HCT116 (cell line): ENCODE data around the gene AGFG2. TPM values are rescaled to one million over a fixed set of nuclear protein-coding genes. Genes with fewer than 3 reads are reported as not detected.

Source experiments
- ATAC-seq: fragments of 200-7000 bp; cut with Tn5 transposase; 2 replicates; pipeline ENCODE4 v1.9.1; 2020; ENCODE audit warnings: mild to moderate bottlenecking, moderate library complexity
- BruUV-seq: library from RNA; stranded (reverse); fragments of 400-500 nt; replicated peaks from 2 replicates; lab custom pipeline; 2021; lab: Mats Ljungman, UMichigan
- CTCF ChIA-PET: fragments of 300-600 bp; sonication (Branson Sonifier 250); formaldehyde crosslinking; loops from one replicate; lab custom pipeline; 2021; ENCODE audit warnings: antibody characterized with exemption; lab: Charles Lee
- POLR2A ChIA-PET: fragments of 300-600, 350-600 bp; sonication (Branson Sonifier 250); formaldehyde crosslinking; loops from one replicate; lab custom pipeline; 2021; ENCODE audit warnings: antibody characterized with exemption; lab: Charles Lee
- RAD21 ChIA-PET, 2 experiments: fragments of 300-600 bp; sonication (Branson Sonifier 250); formaldehyde crosslinking; loops; one replicate each; lab custom pipeline; 2023; ENCODE audit warnings: low total read pairs in 2 of 2; ENCODE audit not compliant: uncharacterized antibody in 2 of 2, unreplicated experiment in 2 of 2, low non-redundant PET in 1 of 2; lab: Charles Lee
- DNase-seq: peaks from one replicate; pipeline ENCODE4 v3.0.0-alpha.2; 2010; ENCODE audit warnings: low read depth, low spot score
- H2AFZ ChIP-seq: fragments of 200-600 bp; shearing (Covaris generic), sonication (generic); 2 replicates; pipeline ENCODE4 v1.6.1; 2017; ENCODE audit warnings: low read depth, mixed run types, mixed read lengths, antibody characterized with exemption, low read length; ENCODE audit not compliant: poor library complexity, severe bottlenecking
- H3K27ac ChIP-seq: 2 replicates; pipeline ENCODE4 v1.5.1; 2012; ENCODE audit warnings: low read depth, low read length
- H3K27me3 ChIP-seq: fragments of 200-600 bp; sonication (generic); 2 replicates; pipeline ENCODE4 v1.6.1; 2016; ENCODE audit warnings: mixed run types, low read length, mixed read lengths; ENCODE audit not compliant: insufficient read depth
- H3K36me3 ChIP-seq, 2 experiments: fragments of 200-500 bp in 1 of 2; fragments of 200-600 bp in 1 of 2; sonication (Bioruptor generic) in 1 of 2; sonication (generic) in 1 of 2; 2 replicates each; pipeline versions ENCODE4 v1.5.1 to v1.6.1; 2014 to 2016; ENCODE audit warnings: low read length in 2 of 2, inconsistent platforms in 1 of 2, mixed read lengths in 1 of 2, mixed run types in 1 of 2; ENCODE audit not compliant: insufficient read depth in 2 of 2, control insufficient read depth in 1 of 2
- H3K4me1 ChIP-seq, 2 experiments: fragments of 200-600 bp in 1 of 2; sonication (generic) in 1 of 2; 2 replicates each; pipeline versions ENCODE4 v1.5.1 to v1.6.1; 2012 to 2017; ENCODE audit warnings: low read length in 2 of 2, inconsistent platforms in 1 of 2, mild to moderate bottlenecking in 1 of 2, mixed read lengths in 1 of 2, mixed run types in 1 of 2, moderate library complexity in 1 of 2; ENCODE audit not compliant: insufficient read depth in 2 of 2, control insufficient read depth in 1 of 2
- H3K4me2 ChIP-seq: fragments of 200-600 bp; sonication (generic); 2 replicates; pipeline ENCODE4 v1.6.1; 2017; ENCODE audit warnings: mixed run types, low read length, mixed read lengths
- H3K4me3 ChIP-seq, 2 experiments: fragments of 200-600 bp in 1 of 2; sonication (generic) in 1 of 2; replicated peaks in 1 of 2; 2 replicates each; pipeline ENCODE4 v1.5.1; 2011 to 2016; ENCODE audit warnings: low read length in 2 of 2, control low read depth in 1 of 2, low read depth in 1 of 2, mild to moderate bottlenecking in 1 of 2, mixed read lengths in 1 of 2, mixed run types in 1 of 2
- H3K79me2 ChIP-seq: fragments of 200-600 bp; sonication (generic); 2 replicates; pipeline ENCODE4 v1.6.1; 2017; ENCODE audit warnings: mild to moderate bottlenecking, mixed run types, low read length, moderate library complexity, mixed read lengths; ENCODE audit not compliant: insufficient read depth
- H3K9ac ChIP-seq: fragments of 200-600 bp; sonication (generic); 2 replicates; pipeline ENCODE4 v1.6.1; 2016; ENCODE audit warnings: low read length, mixed read lengths
- H3K9me2 ChIP-seq: fragments of 200-600 bp; sonication (generic), shearing (Covaris generic); 2 replicates; pipeline ENCODE4 v1.6.1; 2017; ENCODE audit warnings: mixed run types, mild to moderate bottlenecking, moderate library complexity; ENCODE audit not compliant: insufficient read depth
- H3K9me3 ChIP-seq, 2 experiments: fragments of 200-500 bp in 1 of 2; fragments of 200-600 bp in 1 of 2; sonication (Bioruptor generic) in 1 of 2; sonication (generic) in 1 of 2; 2 replicates each; pipeline ENCODE4 v1.6.1; 2014 to 2017; ENCODE audit warnings: low read length in 2 of 2, mixed read lengths in 2 of 2, inconsistent platforms in 1 of 2, low read depth in 1 of 2, mild to moderate bottlenecking in 1 of 2, mixed run types in 1 of 2, moderate library complexity in 1 of 2; ENCODE audit not compliant: control insufficient read depth in 1 of 2, insufficient read depth in 1 of 2
- H4K20me1 ChIP-seq: fragments of 200-600 bp; sonication (generic), shearing (Covaris generic); 2 replicates; pipeline ENCODE4 v1.6.1; 2017; ENCODE audit warnings: mixed run types, mild to moderate bottlenecking, moderate library complexity; ENCODE audit not compliant: insufficient read depth
- CBX3 ChIP-seq: IDR thresholded peaks from 2 replicates; pipeline ENCODE4 v1.6.1; 2012; ENCODE audit warnings: low read depth
- CEBPB ChIP-seq: IDR thresholded peaks from 2 replicates; pipeline ENCODE4 v1.6.1; 2012; ENCODE audit warnings: low read depth
- EGR1 ChIP-seq: IDR thresholded peaks from 2 replicates; pipeline ENCODE4 v1.6.1; 2012; ENCODE audit warnings: low read depth
- ELF1 ChIP-seq: IDR thresholded peaks from 2 replicates; pipeline ENCODE4 v1.6.1; 2012; ENCODE audit warnings: low read depth, borderline replicate concordance
- FOSL1 ChIP-seq: IDR thresholded peaks from 2 replicates; pipeline ENCODE4 v1.6.1; 2012; ENCODE audit warnings: low read depth
- JUND ChIP-seq: IDR thresholded peaks from 2 replicates; pipeline ENCODE4 v1.6.1; 2012
- POLR2A ChIP-seq: IDR thresholded peaks from 2 replicates; pipeline ENCODE4 v1.7.0; 2011; ENCODE audit warnings: borderline replicate concordance; ENCODE audit not compliant: insufficient read depth, insufficient read length; ENCODE audit errors: extremely low read depth
- POLR2AphosphoS5 ChIP-seq: IDR thresholded peaks from 2 replicates; pipeline ENCODE4 v1.6.1; 2011; ENCODE audit warnings: mild to moderate bottlenecking, low read depth, low read length, moderate library complexity
- RAD21 ChIP-seq: IDR thresholded peaks from 2 replicates; pipeline ENCODE4 v1.6.1; 2012; ENCODE audit warnings: low read depth, mild to moderate bottlenecking
- SIN3A ChIP-seq: IDR thresholded peaks from 2 replicates; pipeline ENCODE4 v1.6.1; 2012; ENCODE audit warnings: low read depth
- SRF ChIP-seq: IDR thresholded peaks from 2 replicates; pipeline ENCODE4 v1.6.1; 2012; ENCODE audit warnings: low read depth
- TCF7L2 ChIP-seq: IDR thresholded peaks from 2 replicates; pipeline ENCODE4 v1.7.0; 2011; ENCODE audit warnings: borderline replicate concordance, inconsistent platforms; ENCODE audit not compliant: insufficient read depth, insufficient read length; ENCODE audit errors: extremely low read depth
- ZFX ChIP-seq: fragments of 450-650 bp; IDR thresholded peaks from 2 replicates; pipeline ENCODE4 v1.6.1; 2017
- ZNF274 ChIP-seq: fragments of 200-500 bp; sonication (Bioruptor generic); IDR thresholded peaks from 2 replicates; pipeline ENCODE4 v1.6.1; 2014; ENCODE audit warnings: mild to moderate bottlenecking, low read depth, low read length, inconsistent platforms
- intact Hi-C: fragments of 100-400 bp; cut with micrococcal nuclease; formaldehyde crosslinking; loops from 2 replicates; pipeline ENCODE4 v1.10.0; 2022
- total RNA-seq: library from RNA; stranded (reverse); gene quantifications from one replicate; pipeline ENCODE4 v1.2.1, GENCODE V29; 2021; ENCODE audit not compliant: unreplicated experiment
- TF ChIP-seq, protein P1 (sequence below), 3 experiments: fragments of 200-600 bp in 1 of 3; sonication (generic) in 1 of 3; IDR thresholded peaks in 2 of 3; conservative IDR thresholded peaks in 1 of 3; 2 replicates each; pipeline ENCODE4 v1.5.1; 2012 to 2017; ENCODE audit warnings: low read depth in 2 of 3, low read length in 2 of 3, antibody characterized with exemption in 1 of 3, borderline replicate concordance in 1 of 3, control low read depth in 1 of 3, mild to moderate bottlenecking in 1 of 3, mixed read lengths in 1 of 3, mixed run types in 1 of 3, moderate library complexity in 1 of 3; ENCODE audit not compliant: insufficient read depth in 1 of 3
- TF ChIP-seq, protein P2 (sequence below): IDR thresholded peaks from 2 replicates; pipeline ENCODE4 v1.6.1; 2011; ENCODE audit warnings: mild to moderate bottlenecking, low read length, moderate library complexity; ENCODE audit not compliant: insufficient replicate concordance; ENCODE audit errors: extremely low read depth

The AGFG2 gene
- total RNA-seq, 1 experiment from 2014 or later = 14.0 TPM

GRCh38 chr7:100544386-100544785 is 5.4 kb downstream of the AGFG2 start:
- intact Hi-C loops = loop anchor here (2.0 kb wide), 1 partner anchor 42 kb away; no protein-coding TSS in a partner anchor
- DNase-seq = no peak
- TF ChIP-seq POLR2AphosphoS5 (no peak), ELF1 (no peak), SRF (no peak), EGR1 (no peak), TCF7L2 (no peak), RAD21 (no peak), POLR2A (no peak), JUND (no peak), SIN3A (no peak), CBX3 (no peak), ZNF274 (no peak), FOSL1 (no peak), CEBPB (no peak), ZFX (no peak)
- TF ChIP-seq, protein P1, sequence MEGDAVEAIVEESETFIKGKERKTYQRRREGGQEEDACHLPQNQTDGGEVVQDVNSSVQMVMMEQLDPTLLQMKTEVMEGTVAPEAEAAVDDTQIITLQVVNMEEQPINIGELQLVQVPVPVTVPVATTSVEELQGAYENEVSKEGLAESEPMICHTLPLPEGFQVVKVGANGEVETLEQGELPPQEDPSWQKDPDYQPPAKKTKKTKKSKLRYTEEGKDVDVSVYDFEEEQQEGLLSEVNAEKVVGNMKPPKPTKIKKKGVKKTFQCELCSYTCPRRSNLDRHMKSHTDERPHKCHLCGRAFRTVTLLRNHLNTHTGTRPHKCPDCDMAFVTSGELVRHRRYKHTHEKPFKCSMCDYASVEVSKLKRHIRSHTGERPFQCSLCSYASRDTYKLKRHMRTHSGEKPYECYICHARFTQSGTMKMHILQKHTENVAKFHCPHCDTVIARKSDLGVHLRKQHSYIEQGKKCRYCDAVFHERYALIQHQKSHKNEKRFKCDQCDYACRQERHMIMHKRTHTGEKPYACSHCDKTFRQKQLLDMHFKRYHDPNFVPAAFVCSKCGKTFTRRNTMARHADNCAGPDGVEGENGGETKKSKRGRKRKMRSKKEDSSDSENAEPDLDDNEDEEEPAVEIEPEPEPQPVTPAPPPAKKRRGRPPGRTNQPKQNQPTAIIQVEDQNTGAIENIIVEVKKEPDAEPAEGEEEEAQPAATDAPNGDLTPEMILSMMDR (IDR thresholded peaks at IDR 0.05 in 2 of 3, conservative IDR thresholded peaks at IDR 0.05 in 1 of 3; ENCODE audit: borderline replicate concordance in 1 of 3, insufficient read depth in 1 of 3, low read depth in 2 of 3, low read length in 2 of 3) = no peak
- TF ChIP-seq, protein P2, sequence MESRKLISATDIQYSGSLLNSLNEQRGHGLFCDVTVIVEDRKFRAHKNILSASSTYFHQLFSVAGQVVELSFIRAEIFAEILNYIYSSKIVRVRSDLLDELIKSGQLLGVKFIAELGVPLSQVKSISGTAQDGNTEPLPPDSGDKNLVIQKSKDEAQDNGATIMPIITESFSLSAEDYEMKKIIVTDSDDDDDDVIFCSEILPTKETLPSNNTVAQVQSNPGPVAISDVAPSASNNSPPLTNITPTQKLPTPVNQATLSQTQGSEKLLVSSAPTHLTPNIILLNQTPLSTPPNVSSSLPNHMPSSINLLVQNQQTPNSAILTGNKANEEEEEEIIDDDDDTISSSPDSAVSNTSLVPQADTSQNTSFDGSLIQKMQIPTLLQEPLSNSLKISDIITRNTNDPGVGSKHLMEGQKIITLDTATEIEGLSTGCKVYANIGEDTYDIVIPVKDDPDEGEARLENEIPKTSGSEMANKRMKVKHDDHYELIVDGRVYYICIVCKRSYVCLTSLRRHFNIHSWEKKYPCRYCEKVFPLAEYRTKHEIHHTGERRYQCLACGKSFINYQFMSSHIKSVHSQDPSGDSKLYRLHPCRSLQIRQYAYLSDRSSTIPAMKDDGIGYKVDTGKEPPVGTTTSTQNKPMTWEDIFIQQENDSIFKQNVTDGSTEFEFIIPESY = no peak
- no peaks in the 10 kb centered on the region for H4K20me1 ChIP-seq
- no TSS peak for BruUV-seq
- ATAC-seq = no peak
- H3K9me3 ChIP-seq = no peaks in the 10 kb centered on the region
- peak overlapping the region; percentile 61 for H3K9ac ChIP-seq
- no peaks in the 10 kb centered on the region for H3K36me3 ChIP-seq
- RAD21 ChIA-PET = no interaction called here
- CTCF ChIA-PET = interaction anchor here (1.1 kb wide), 1 partner anchor 16 kb away, joined by 3 read pairs; no protein-coding TSS in a partner anchor
- POLR2A ChIA-PET = interaction anchor here (1.7 kb wide), 1 partner anchor 42 kb away, joined by 10 read pairs; the partner anchor contains the start of genes FBXO24 and LRCH4
- H3K4me1 ChIP-seq = peaks cover 57 to 64% of the 10 kb centered on the region in 2 experiments
- H2AFZ ChIP-seq = no peak overlapping the region
- peak overlapping the region; percentile 95 for H3K27ac ChIP-seq
- H3K9me2 ChIP-seq = no peaks in the 10 kb centered on the region
- H3K79me2 ChIP-seq = peaks cover 20% of the 10 kb centered on the region; the same call in 1 of the 2 replicates
- peak overlapping the region; percentile 79 for H3K4me2 ChIP-seq
- H3K4me3 ChIP-seq = no peak overlapping the region
- H3K27me3 ChIP-seq = no peaks in the 10 kb centered on the region
